Right atrium auricular region (tissue), 2 donors: ENCODE measurements around the gene SLC19A1. TPM values are rescaled to one million over a fixed set of nuclear protein-coding genes. Genes with fewer than 3 reads are reported as not detected.

ENCODE experiments used
- DNase-seq: peaks from one replicate; pipeline ENCODE4 v3.0.0-alpha.2; 2019; ENCODE audit warnings: low spot score
- H3K27ac ChIP-seq, 2 donors: fragments of 200-600 bp; sonication (generic); 1 replicate in 1 of 2; 2 replicates in 1 of 2; pipeline ENCODE4 v1.5.1; 2016 to 2019
- H3K27me3 ChIP-seq, 2 donors: fragments of 200-600 bp; sonication (generic); one replicate each; pipeline versions ENCODE4 v1.5.1 to v1.6.0; 2017 to 2019
- H3K36me3 ChIP-seq: fragments of 200-600 bp; sonication (generic); one replicate; pipeline ENCODE4 v1.5.1; 2016
- H3K4me1 ChIP-seq, 2 donors: fragments of 200-600 bp; sonication (generic); one replicate each; pipeline versions ENCODE4 v1.5.1 to v1.6.0; 2017 to 2019
- H3K4me3 ChIP-seq, 2 donors: fragments of 200-600 bp; sonication (generic); 1 replicate in 1 of 2; 2 replicates in 1 of 2; pipeline ENCODE4 v1.5.1; 2017 to 2019; ENCODE audit warnings: mild to moderate bottlenecking in 1 of 2, moderate library complexity in 1 of 2
- H3K9me3 ChIP-seq, 2 donors: fragments of 200-600 bp; sonication (generic); one replicate each; pipeline ENCODE4 v1.5.1; 2019
- total RNA-seq, 2 donors: library from RNA; depleted of rRNA; stranded (reverse); fragments of >200 nt; gene quantifications; one replicate each; pipeline ENCODE4 v1.1.0, GENCODE V29; 2016
- TF ChIP-seq, protein P1 (sequence below), 2 donors: fragments of 200-600 bp; sonication (generic); IDR thresholded peaks; one replicate each; pipeline ENCODE4 v1.5.1; 2019; ENCODE audit warnings: antibody characterized with exemption in 2 of 2

Gene SLC19A1
- total RNA-seq, 2 donors from 2014 or later: 2.2 to 5.3 TPM

DNA sequence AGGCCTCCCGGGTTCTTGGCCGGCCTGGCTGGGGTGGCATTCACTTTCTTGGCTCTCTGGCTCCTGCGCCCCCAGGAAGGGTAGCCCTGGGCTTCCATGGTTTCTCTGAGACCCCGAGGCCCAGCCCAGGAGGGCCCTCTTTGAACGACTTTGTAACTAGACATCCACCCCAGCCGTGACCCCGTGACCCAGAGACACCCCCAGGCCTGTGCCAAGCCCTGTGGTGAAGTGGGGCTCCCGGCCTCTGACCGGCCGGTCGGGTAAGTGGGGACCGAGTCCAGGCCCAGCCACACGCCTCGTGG lies 73.3 kb downstream of the SLC19A1 start:
- TF ChIP-seq, protein P1, sequence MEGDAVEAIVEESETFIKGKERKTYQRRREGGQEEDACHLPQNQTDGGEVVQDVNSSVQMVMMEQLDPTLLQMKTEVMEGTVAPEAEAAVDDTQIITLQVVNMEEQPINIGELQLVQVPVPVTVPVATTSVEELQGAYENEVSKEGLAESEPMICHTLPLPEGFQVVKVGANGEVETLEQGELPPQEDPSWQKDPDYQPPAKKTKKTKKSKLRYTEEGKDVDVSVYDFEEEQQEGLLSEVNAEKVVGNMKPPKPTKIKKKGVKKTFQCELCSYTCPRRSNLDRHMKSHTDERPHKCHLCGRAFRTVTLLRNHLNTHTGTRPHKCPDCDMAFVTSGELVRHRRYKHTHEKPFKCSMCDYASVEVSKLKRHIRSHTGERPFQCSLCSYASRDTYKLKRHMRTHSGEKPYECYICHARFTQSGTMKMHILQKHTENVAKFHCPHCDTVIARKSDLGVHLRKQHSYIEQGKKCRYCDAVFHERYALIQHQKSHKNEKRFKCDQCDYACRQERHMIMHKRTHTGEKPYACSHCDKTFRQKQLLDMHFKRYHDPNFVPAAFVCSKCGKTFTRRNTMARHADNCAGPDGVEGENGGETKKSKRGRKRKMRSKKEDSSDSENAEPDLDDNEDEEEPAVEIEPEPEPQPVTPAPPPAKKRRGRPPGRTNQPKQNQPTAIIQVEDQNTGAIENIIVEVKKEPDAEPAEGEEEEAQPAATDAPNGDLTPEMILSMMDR (IDR thresholded peaks at IDR 0.05): no peak
- no peaks in the 10 kb centered on the region for H3K9me3 ChIP-seq
- peak overlapping the region in 1 of 2 donors; percentile 76 for H3K27ac ChIP-seq
- H3K4me1 ChIP-seq: peaks cover 0 to 38% of the 10 kb centered on the region in 2 donors
- no peak overlapping the region for H3K4me3 ChIP-seq
- no peak for DNase-seq
- peaks cover 13% of the 10 kb centered on the region for H3K36me3 ChIP-seq
- no peaks in the 10 kb centered on the region for H3K27me3 ChIP-seq

DNA sequence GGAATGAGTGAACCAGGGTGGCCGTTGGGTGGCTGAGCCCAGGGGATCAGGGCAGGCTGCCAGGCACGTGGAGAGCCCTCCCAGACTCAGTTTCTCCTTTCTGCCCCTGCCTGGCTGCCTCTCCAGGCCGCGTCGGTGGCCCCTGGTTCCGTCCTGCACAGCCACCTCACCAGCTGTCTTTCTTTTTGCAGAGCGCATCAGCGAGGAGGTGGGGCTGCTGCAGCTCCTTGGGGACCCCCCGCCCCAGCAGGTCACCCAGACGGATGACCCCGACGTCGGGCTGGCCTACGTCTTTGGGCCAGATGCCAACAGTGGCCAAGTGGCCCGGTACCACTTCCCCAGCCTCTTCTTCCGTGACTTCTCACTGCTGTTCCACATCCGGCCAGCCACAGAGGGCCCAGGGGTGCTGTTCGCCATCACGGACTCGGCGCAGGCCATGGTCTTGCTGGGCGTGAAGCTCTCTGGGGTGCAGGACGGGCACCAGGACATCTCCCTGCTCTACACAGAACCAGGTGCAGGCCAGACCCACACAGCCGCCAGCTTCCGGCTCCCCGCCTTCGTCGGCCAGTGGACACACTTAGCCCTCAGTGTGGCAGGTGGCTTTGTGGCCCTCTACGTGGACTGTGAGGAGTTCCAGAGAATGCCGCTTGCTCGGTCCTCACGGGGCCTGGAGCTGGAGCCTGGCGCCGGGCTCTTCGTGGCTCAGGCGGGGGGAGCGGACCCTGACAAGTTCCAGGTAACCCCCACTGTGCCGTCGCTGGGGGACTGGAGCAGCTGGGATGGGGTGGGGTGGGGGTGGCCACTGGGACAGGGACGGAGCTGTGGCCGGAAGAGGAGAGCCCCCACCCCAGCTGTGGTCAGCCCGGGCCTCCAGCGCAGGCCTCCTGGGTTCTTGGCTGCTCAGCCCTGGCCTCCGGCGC lies 73.9 kb downstream of the SLC19A1 start:
- Histone ChIP-seq H3K27ac (peak overlapping the region in 1 of 2 donors; percentile 76), H3K4me1 (peaks cover 0 to 38% of the 10 kb centered on the region in 2 donors), H3K4me3 (no peak overlapping the region), H3K9me3 (no peaks in the 10 kb centered on the region), H3K36me3 (peaks cover 13% of the 10 kb centered on the region), H3K27me3 (no peaks in the 10 kb centered on the region)
- TF ChIP-seq, protein P1 (IDR thresholded peaks at IDR 0.05): no peak
- no peak for DNase-seq

DNA sequence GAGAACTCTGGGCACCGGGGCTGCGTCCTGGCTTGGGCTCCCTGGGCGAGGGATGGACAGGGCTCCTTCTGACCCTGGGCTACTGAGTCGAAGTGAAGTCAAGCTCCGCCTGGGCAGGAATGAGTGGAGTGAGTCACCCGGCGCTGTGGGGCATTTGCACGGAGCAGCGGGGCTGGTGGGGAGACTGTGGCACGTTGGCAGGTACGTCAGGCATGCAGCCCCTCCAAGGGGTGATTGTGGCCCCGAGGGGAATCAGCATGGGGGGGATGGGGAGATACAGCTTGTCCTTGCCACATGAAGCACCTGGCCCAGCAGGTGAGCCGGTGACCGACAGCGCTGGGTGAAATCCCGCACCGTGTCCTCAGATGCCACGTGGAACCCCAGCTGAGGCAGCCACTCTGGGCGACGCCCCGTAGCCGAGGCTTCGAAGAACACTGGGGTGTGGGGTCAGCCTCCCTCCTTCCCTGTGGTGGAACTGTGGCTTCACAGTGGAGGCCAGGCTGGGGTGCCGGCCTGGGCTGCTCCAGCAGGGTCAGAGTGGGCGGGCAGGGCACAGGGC lies 74.9 kb downstream of the SLC19A1 start:
- TF ChIP-seq, protein P1 (IDR thresholded peaks at IDR 0.05): no peak
- peaks cover 0 to 30% of the 10 kb centered on the region in 2 donors for H3K4me1 ChIP-seq
- no peak for DNase-seq
- no peak overlapping the region for H3K27ac ChIP-seq
- H3K9me3 ChIP-seq: peaks cover 0 to 3% of the 10 kb centered on the region in 2 donors
- H3K27me3 ChIP-seq: no peaks in the 10 kb centered on the region
- H3K4me3 ChIP-seq: no peak overlapping the region
- peaks cover 13% of the 10 kb centered on the region for H3K36me3 ChIP-seq

DNA sequence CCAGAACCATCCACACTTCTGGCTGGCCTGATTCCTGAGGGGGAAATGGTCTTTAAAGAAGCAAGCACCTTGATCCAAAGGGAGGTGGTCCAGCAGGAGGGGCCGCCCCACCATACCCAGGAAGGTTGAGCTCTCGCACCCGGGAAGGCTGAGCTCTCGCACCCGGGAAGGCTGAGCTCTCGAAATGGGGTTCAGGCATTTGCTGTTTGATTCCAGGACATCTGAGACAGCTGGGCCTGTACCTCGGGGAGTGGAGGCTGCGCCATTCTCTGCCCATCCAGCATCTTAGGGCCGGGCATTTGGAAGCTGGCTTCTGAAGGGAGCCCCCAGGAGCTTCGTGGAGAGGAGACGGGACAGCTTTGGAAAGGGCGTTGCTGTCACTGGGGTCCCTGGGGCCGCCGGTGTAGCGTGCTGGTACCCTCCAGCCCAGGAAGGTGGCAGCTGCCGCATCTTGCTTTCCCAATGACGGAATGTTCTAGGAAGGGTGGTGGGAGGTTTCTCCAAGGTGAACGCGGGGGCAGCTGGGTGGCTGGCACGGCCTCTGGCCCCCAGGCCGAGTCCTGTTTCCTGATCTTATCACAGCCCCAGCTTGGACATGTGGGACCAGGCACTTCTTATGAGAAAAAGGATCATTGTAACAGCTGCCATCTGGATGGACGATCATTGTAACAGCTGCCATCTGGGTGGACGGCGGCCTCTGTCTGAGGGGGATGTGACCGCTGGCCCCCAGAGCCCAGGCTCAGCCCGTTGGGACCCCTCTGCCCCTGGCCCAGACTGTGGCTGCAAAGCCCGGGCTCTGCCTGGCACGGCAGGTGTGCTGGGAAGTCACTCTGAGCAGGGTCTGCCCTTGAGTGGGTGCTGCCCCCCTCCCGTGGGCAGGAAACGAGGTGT lies 75.7 kb downstream of the SLC19A1 start:
- no peak for DNase-seq
- TF ChIP-seq, protein P1 (IDR thresholded peaks at IDR 0.05): no peak
- H3K27ac ChIP-seq: no peak overlapping the region
- H3K36me3 ChIP-seq: peaks cover 13% of the 10 kb centered on the region
- no peaks in the 10 kb centered on the region for H3K27me3 ChIP-seq
- H3K4me3 ChIP-seq: no peak overlapping the region
- H3K9me3 ChIP-seq: peaks cover 0 to 11% of the 10 kb centered on the region in 2 donors
- H3K4me1 ChIP-seq: peaks cover 0 to 23% of the 10 kb centered on the region in 2 donors

DNA sequence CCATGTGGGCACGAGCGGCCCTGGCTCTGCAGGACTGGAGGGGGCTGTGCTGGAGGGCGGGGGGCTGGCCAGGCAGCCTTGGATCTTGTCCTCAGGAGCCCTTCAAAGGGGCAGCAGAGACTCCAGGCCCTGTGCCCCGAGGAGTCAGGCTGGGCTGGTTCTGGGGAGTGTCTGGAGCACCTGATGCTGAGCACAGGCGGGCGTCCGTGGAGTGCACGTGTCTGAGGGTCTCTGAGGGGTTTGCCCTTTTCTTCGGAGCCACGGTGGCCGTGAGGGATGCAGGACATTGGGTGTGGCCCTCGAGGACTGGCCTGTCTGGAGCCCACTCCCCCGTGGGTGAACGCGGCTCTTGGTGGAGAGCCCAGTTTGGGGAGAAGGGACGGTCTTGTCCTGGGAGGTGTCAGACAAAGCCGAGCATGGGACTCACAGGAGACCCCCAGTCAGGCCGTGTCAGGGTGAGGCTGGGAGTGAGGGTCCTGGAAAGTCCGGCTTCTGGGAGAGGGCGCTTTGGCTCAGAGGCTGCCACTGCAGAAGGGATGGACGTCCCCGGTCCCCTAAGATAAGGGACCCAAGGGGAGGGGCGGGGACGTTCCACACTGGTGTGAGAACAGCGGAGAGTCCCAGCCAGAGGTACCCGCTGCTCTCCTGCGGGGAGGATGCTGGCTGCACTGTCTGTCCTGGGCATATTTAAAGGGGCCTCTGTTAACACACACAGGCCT lies 76.5 kb downstream of the SLC19A1 start:
- peaks cover 0 to 19% of the 10 kb centered on the region in 2 donors for H3K9me3 ChIP-seq
- no peak overlapping the region for H3K4me3 ChIP-seq
- DNase-seq: no peak
- TF ChIP-seq, protein P1 (IDR thresholded peaks at IDR 0.05): no peak
- H3K27me3 ChIP-seq: no peaks in the 10 kb centered on the region
- H3K27ac ChIP-seq: no peak overlapping the region
- H3K4me1 ChIP-seq: peaks cover 0 to 16% of the 10 kb centered on the region in 2 donors
- H3K36me3 ChIP-seq: peaks cover 13% of the 10 kb centered on the region
